Measurements from ENCODE around the gene CCDC63.

GRCh38 chr12:110913119-110914056 is 66.6 kb downstream of the CCDC63 start:
- no peak for TF ChIP-seq CTCF (IDR thresholded peaks at IDR 0.05; ENCODE audit: extremely low read depth in 1 of 2, insufficient read depth in 1 of 2, low read depth in 1 of 2, low read length in 2 of 2)
- TF ChIP-seq EZH2 (IDR thresholded peaks at IDR 0.05; ENCODE audit: borderline replicate concordance, low read depth, low read length, severe bottlenecking) = no peak
- TF ChIP-seq MYC (IDR thresholded peaks at IDR 0.05; ENCODE audit: low read depth, low read length) = no peak
- TF ChIP-seq POLR2AphosphoS5 (IDR thresholded peaks at IDR 0.05; ENCODE audit: insufficient read depth, low read depth, low read length) = no peak
- no peak for TF ChIP-seq POLR2A (IDR thresholded peaks at IDR 0.05; ENCODE audit: low read depth, low read length)
- TF ChIP-seq, protein P1, sequence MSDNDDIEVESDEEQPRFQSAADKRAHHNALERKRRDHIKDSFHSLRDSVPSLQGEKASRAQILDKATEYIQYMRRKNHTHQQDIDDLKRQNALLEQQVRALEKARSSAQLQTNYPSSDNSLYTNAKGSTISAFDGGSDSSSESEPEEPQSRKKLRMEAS (IDR thresholded peaks at IDR 0.05; ENCODE audit: insufficient read depth, insufficient read length) = no peak

Data from endothelial cell of umbilical vein (primary cell).